H9 (cell line): ENCODE results near the gene IER5. TPM values are rescaled to one million over a fixed set of nuclear protein-coding genes. Genes with fewer than 3 reads are reported as not detected.

ENCODE experiments used
- DNase-seq: peaks from one replicate; pipeline ENCODE4 v3.0.0-alpha.2; 2017
- H2AFZ ChIP-seq: one replicate; pipeline ENCODE4 v1.6.1; 2013; ENCODE audit warnings: mild to moderate bottlenecking, low read length, control low read depth, moderate library complexity
- H2AK5ac ChIP-seq: 2 replicates; pipeline ENCODE4 v1.6.1; 2013; ENCODE audit warnings: low read length, control low read depth, mixed read lengths; ENCODE audit not compliant: insufficient read length
- H2BK120ac ChIP-seq: one replicate; pipeline ENCODE4 v1.6.1; 2013; ENCODE audit warnings: low read depth, mild to moderate bottlenecking, low read length, control low read depth, inconsistent platforms; ENCODE audit not compliant: poor library complexity, severe bottlenecking
- H2BK12ac ChIP-seq: 2 replicates; pipeline ENCODE4 v1.6.1; 2013; ENCODE audit warnings: low read length, control low read depth, mixed read lengths, low read depth; ENCODE audit not compliant: insufficient read length
- H2BK15ac ChIP-seq: 2 replicates; pipeline ENCODE4 v1.6.1; 2013; ENCODE audit warnings: low read depth, low read length, control low read depth
- H2BK20ac ChIP-seq: one replicate; pipeline ENCODE4 v1.6.1; 2013; ENCODE audit warnings: low read depth, mild to moderate bottlenecking, low read length, control low read depth, inconsistent platforms; ENCODE audit not compliant: poor library complexity, severe bottlenecking
- H2BK5ac ChIP-seq: 2 replicates; pipeline ENCODE4 v1.6.1; 2013; ENCODE audit warnings: low read length, control low read depth, mixed read lengths; ENCODE audit not compliant: insufficient read length
- H3K14ac ChIP-seq: 2 replicates; pipeline ENCODE4 v1.6.1; 2013; ENCODE audit warnings: low read length, control low read depth; ENCODE audit not compliant: insufficient read depth
- H3K18ac ChIP-seq: 2 replicates; pipeline ENCODE4 v1.6.1; 2013; ENCODE audit warnings: low read depth, mild to moderate bottlenecking, mixed read lengths, low read length, control low read depth; ENCODE audit not compliant: insufficient read length
- H3K23ac ChIP-seq: 2 replicates; pipeline ENCODE4 v1.6.1; 2013; ENCODE audit warnings: low read length, control low read depth, mixed read lengths, low read depth; ENCODE audit not compliant: insufficient read length
- H3K23me2 ChIP-seq: 2 replicates; pipeline ENCODE4 v1.6.1; 2013; ENCODE audit warnings: low read depth, mild to moderate bottlenecking, mixed read lengths, low read length, control low read depth; ENCODE audit not compliant: insufficient read length, poor library complexity, severe bottlenecking
- H3K27ac ChIP-seq: 2 replicates; pipeline ENCODE4 v1.5.1; 2013; ENCODE audit warnings: low read length, control low read depth, mixed read lengths, low read depth; ENCODE audit not compliant: insufficient read length
- H3K27me3 ChIP-seq: 2 replicates; pipeline ENCODE4 v1.6.1; 2013; ENCODE audit warnings: low read length, control low read depth, inconsistent platforms; ENCODE audit not compliant: insufficient read depth
- H3K4ac ChIP-seq: 2 replicates; pipeline ENCODE4 v1.6.1; 2013; ENCODE audit warnings: low read depth, mild to moderate bottlenecking, control low read depth, inconsistent platforms, low read length, moderate library complexity
- H3K4me1 ChIP-seq: 2 replicates; pipeline ENCODE4 v1.6.1; 2013; ENCODE audit warnings: low read length, control low read depth, inconsistent platforms; ENCODE audit not compliant: insufficient read depth
- H3K4me2 ChIP-seq: 2 replicates; pipeline ENCODE4 v1.6.1; 2013; ENCODE audit warnings: low read length, control low read depth, mixed read lengths; ENCODE audit not compliant: insufficient read length, insufficient read depth
- H3K56ac ChIP-seq: 2 replicates; pipeline ENCODE4 v1.6.1; 2013; ENCODE audit warnings: low read depth, mild to moderate bottlenecking, mixed read lengths, low read length, control low read depth; ENCODE audit not compliant: insufficient read length
- H3K79me1 ChIP-seq: 2 replicates; pipeline ENCODE4 v1.6.1; 2013; ENCODE audit warnings: low read depth, mild to moderate bottlenecking, moderate library complexity, low read length, control low read depth, inconsistent platforms; ENCODE audit not compliant: insufficient read depth, poor library complexity, severe bottlenecking
- H3K79me2 ChIP-seq: 2 replicates; pipeline ENCODE4 v1.6.1; 2013; ENCODE audit warnings: low read length, control low read depth, inconsistent platforms; ENCODE audit not compliant: insufficient read depth
- H3K9ac ChIP-seq: 2 replicates; pipeline ENCODE4 v1.6.1; 2013; ENCODE audit warnings: low read length, control low read depth, mixed read lengths; ENCODE audit not compliant: insufficient read length; ENCODE audit errors: extremely low read depth
- H3K9me3 ChIP-seq: one replicate; pipeline ENCODE4 v1.6.1; 2013; ENCODE audit warnings: low read depth, low read length, inconsistent platforms; ENCODE audit not compliant: control insufficient read depth
- H3T11ph ChIP-seq: one replicate; pipeline ENCODE4 v1.6.1; 2013; ENCODE audit warnings: mild to moderate bottlenecking, low read length, control low read depth, inconsistent platforms
- H4K20me1 ChIP-seq: one replicate; pipeline ENCODE4 v1.6.1; 2013; ENCODE audit not compliant: control insufficient read depth, insufficient read length, insufficient read depth
- H4K5ac ChIP-seq: 2 replicates; pipeline ENCODE4 v1.6.1; 2013; ENCODE audit warnings: low read depth, mild to moderate bottlenecking, mixed read lengths, low read length, control low read depth; ENCODE audit not compliant: insufficient read length
- H4K8ac ChIP-seq: replicated peaks from 2 replicates; pipeline ENCODE4 v1.6.1; 2013; ENCODE audit warnings: low read length, control low read depth, mixed read lengths, low read depth; ENCODE audit not compliant: insufficient read length
- H4K91ac ChIP-seq: 2 replicates; pipeline ENCODE4 v1.6.1; 2013; ENCODE audit warnings: low read depth, mild to moderate bottlenecking, moderate library complexity, mixed read lengths, low read length, control low read depth; ENCODE audit not compliant: insufficient read length
- H3K27ac Mint-ChIP-seq, 3 experiments: 2 replicates in 2 of 3; 3 replicates in 1 of 3; pipeline ENCODE4 v1.8.0; 2020 to 2021; ENCODE audit warnings: mixed read lengths in 3 of 3, mild to moderate bottlenecking in 1 of 3, moderate library complexity in 1 of 3
- H3K27me3 Mint-ChIP-seq: 2 replicates; pipeline ENCODE4 v1.8.0; 2021; ENCODE audit warnings: low read depth, mild to moderate bottlenecking, moderate library complexity, mixed read lengths
- H3K36me3 Mint-ChIP-seq, 3 experiments: 2 replicates in 2 of 3; 3 replicates in 1 of 3; pipeline ENCODE4 v1.8.0; 2020 to 2021; ENCODE audit warnings: low read depth in 3 of 3, mixed read lengths in 3 of 3; ENCODE audit not compliant: insufficient read depth in 1 of 3
- H3K4me1 Mint-ChIP-seq, 2 experiments: 2 replicates each; pipeline ENCODE4 v1.8.0; 2020; ENCODE audit warnings: mixed read lengths in 2 of 2
- H3K4me3 Mint-ChIP-seq, 2 experiments: 2 replicates in 1 of 2; 3 replicates in 1 of 2; pipeline ENCODE4 v1.8.0; 2020 to 2021; ENCODE audit warnings: mild to moderate bottlenecking in 2 of 2, mixed read lengths in 2 of 2, moderate library complexity in 1 of 2
- H3K9me3 Mint-ChIP-seq, 2 experiments: 2 replicates in 1 of 2; 3 replicates in 1 of 2; pipeline ENCODE4 v1.8.0; 2020; ENCODE audit warnings: mild to moderate bottlenecking in 2 of 2, mixed read lengths in 2 of 2, moderate library complexity in 1 of 2
- whole genome bisulfite sequencing: extraction: QIAGEN DNeasy Blood & Tissue Kit; methylation state at CpG from one replicate; pipeline ENCODE4 v1.1.7; 2013; ENCODE audit warnings: missing lambda C conversion rate, low lambda C conversion rate, mixed read lengths; ENCODE audit not compliant: insufficient read length; ENCODE audit errors: extremely low coverage; 5-methylcytosine and 5-hydroxymethylcytosine counted together
- total RNA-seq: library from RNA; stranded (reverse); gene quantifications from 2 replicates; pipeline ENCODE4 v1.2.1, GENCODE V29; 2021
- TF ChIP-seq, protein P1 (sequence below): fragments of 200-600 bp; sonication (generic); conservative IDR thresholded peaks from 3 replicates; pipeline ENCODE4 v1.8.0; 2021; ENCODE audit warnings: antibody characterized with exemption, mild to moderate bottlenecking

The IER5 gene
- total RNA-seq, 1 experiment from 2014 or later, result 6.7 TPM

DNA sequence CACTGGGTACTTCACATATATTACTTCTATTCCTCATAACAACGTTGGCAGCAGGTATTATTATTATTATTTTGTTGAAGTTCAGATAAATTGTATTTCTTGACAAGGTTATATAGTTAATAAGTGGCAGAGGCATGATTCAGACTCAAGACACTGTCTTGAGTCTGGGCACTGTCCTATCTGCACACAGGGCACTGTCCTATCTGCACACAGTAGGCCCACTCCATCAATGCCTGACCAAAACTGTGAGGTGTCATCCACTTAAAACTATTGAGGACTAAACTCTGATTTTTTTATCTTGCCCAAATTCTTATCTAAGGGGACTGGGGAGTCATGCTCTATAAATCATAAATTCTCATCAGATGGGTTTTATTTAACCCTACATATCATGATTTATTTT lies 23.8 kb upstream of the IER5 start:
- H4K91ac ChIP-seq, result no peak overlapping the region
- no peak overlapping the region for H2AK5ac ChIP-seq
- no peaks in the 10 kb centered on the region for H3K79me1 ChIP-seq
- no peak overlapping the region for H3K4me2 ChIP-seq
- no peak for DNase-seq
- Mint-ChIP-seq H3K4me1 (peaks cover 45 to 46% of the 10 kb centered on the region in 2 experiments), H3K9me3 (no peaks in the 10 kb centered on the region; a peak in 1 of 5 replicates), H3K27me3 (no peaks in the 10 kb centered on the region; the same call in 1 of the 2 replicates), H3K36me3 (no peaks in the 10 kb centered on the region; a peak in 1 of 7 replicates), H3K27ac (no peak overlapping the region; a peak in 2 of 7 replicates), H3K4me3 (no peak overlapping the region)
- no peaks in the 10 kb centered on the region for H3K79me2 ChIP-seq
- no peak overlapping the region for H2BK20ac ChIP-seq
- no CpG with 5 or more reads among the region's 1 CpG for WGBS
- H3K4me1 ChIP-seq, result peaks cover 3% of the 10 kb centered on the region; the same call in 1 of the 2 replicates
- TF ChIP-seq, protein P1, sequence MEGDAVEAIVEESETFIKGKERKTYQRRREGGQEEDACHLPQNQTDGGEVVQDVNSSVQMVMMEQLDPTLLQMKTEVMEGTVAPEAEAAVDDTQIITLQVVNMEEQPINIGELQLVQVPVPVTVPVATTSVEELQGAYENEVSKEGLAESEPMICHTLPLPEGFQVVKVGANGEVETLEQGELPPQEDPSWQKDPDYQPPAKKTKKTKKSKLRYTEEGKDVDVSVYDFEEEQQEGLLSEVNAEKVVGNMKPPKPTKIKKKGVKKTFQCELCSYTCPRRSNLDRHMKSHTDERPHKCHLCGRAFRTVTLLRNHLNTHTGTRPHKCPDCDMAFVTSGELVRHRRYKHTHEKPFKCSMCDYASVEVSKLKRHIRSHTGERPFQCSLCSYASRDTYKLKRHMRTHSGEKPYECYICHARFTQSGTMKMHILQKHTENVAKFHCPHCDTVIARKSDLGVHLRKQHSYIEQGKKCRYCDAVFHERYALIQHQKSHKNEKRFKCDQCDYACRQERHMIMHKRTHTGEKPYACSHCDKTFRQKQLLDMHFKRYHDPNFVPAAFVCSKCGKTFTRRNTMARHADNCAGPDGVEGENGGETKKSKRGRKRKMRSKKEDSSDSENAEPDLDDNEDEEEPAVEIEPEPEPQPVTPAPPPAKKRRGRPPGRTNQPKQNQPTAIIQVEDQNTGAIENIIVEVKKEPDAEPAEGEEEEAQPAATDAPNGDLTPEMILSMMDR, result no peak
- H3K14ac ChIP-seq, result no peak overlapping the region
- H4K8ac ChIP-seq, result no peak overlapping the region
- no peak overlapping the region for H3K56ac ChIP-seq
- H3T11ph ChIP-seq, result no peak overlapping the region
- no peaks in the 10 kb centered on the region for H3K27me3 ChIP-seq
- no peak overlapping the region for H3K23ac ChIP-seq
- no peak overlapping the region for H2BK12ac ChIP-seq
- H3K4ac ChIP-seq, result no peak overlapping the region
- no peak overlapping the region for H4K5ac ChIP-seq
- no peaks in the 10 kb centered on the region for H3K9me3 ChIP-seq
- H2BK5ac ChIP-seq, result no peak overlapping the region
- no peak overlapping the region for H3K27ac ChIP-seq
- H2BK120ac ChIP-seq, result no peak overlapping the region
- H3K9ac ChIP-seq, result no peak overlapping the region
- H3K18ac ChIP-seq, result no peak overlapping the region
- no peak overlapping the region for H2AFZ ChIP-seq
- H2BK15ac ChIP-seq, result no peak overlapping the region
- H3K23me2 ChIP-seq, result no peaks in the 10 kb centered on the region
- H4K20me1 ChIP-seq, result no peaks in the 10 kb centered on the region
